Peyer's patch (tissue), 4 donors: Measurements from ENCODE around the gene FBRSL1.

ENCODE experiments used
- CTCF ChIP-seq, 6 experiments: fragments of 450-650 bp in 4 of 6; fragments of 200-600 bp in 2 of 6; sonication (generic) in 1 of 6; IDR thresholded peaks; one replicate each; pipeline ENCODE4 v1.5.1; 2017 to 2019; ENCODE audit warnings: antibody characterized with exemption in 6 of 6, mild to moderate bottlenecking in 3 of 6, moderate library complexity in 1 of 6
- POLR2A ChIP-seq, 2 donors: fragments of 450-650 bp; IDR thresholded peaks; one replicate each; pipeline ENCODE4 v1.5.1; 2017; ENCODE audit warnings: antibody characterized with exemption in 2 of 2, mild to moderate bottlenecking in 2 of 2, moderate library complexity in 2 of 2

GRCh38 chr12:132475304-132476037, 14.5 kb upstream of the FBRSL1 start:
- TF ChIP-seq POLR2A (IDR thresholded peaks at IDR 0.05): no peak
- no peak for TF ChIP-seq CTCF (IDR thresholded peaks at IDR 0.05)
